SKM-1 treated with dmso at 0.1 percent for 144 hours (cell line): ENCODE measurements around the gene RAD51B.

ENCODE experiments used
- DNase-seq: peaks from one replicate; lab custom pipeline; 2025; ENCODE audit not compliant: unreplicated experiment; lab: John Stamatoyannopoulos, UW

The RAD51B gene

GRCh38 chr14:68497011-68497410 is 677.4 kb downstream of the RAD51B start:
- no peak for DNase-seq

GRCh38 chr14:68499451-68499850 is 679.9 kb downstream of the RAD51B start:
- DNase-seq: no peak

- no peak for DNase-seq
Measured at GRCh38 chr14:68501171-68501570, 681.6 kb downstream of the RAD51B start.

GRCh38 chr14:68501614-68502052 is 682.1 kb downstream of the RAD51B start:
- no peak for DNase-seq

GRCh38 chr14:68502230-68502629 is 682.7 kb downstream of the RAD51B start:
- no peak for DNase-seq

GRCh38 chr14:68503186-68503825 is 683.7 kb downstream of the RAD51B start:
- no peak for DNase-seq

- no peak for DNase-seq
Measured at GRCh38 chr14:68504861-68505260, 685.3 kb downstream of the RAD51B start.

GRCh38 chr14:68506021-68506644 is 686.6 kb downstream of the RAD51B start:
- DNase-seq: no peak

- no peak for DNase-seq
Measured at GRCh38 chr14:68506645-68507419, 687.3 kb downstream of the RAD51B start.

- no peak for DNase-seq
Measured at GRCh38 chr14:68507544-68508081, 688.0 kb downstream of the RAD51B start.

GRCh38 chr14:68508581-68508980 is 689.0 kb downstream of the RAD51B start:
- no peak for DNase-seq

- no peak for DNase-seq
Measured at GRCh38 chr14:68509188-68509983, 689.8 kb downstream of the RAD51B start.

GRCh38 chr14:68510201-68511128 is 690.9 kb downstream of the RAD51B start:
- DNase-seq: no peak

- DNase-seq: no peak
Measured at GRCh38 chr14:68511129-68512047, 691.8 kb downstream of the RAD51B start.

- DNase-seq: no peak
Measured at GRCh38 chr14:68512088-68512487, 692.5 kb downstream of the RAD51B start.

- no peak for DNase-seq
Measured at GRCh38 chr14:68513137-68513536, 693.6 kb downstream of the RAD51B start.

- DNase-seq: no peak
Measured at GRCh38 chr14:68513838-68514607, 694.4 kb downstream of the RAD51B start.

GRCh38 chr14:68514608-68515194 is 695.1 kb downstream of the RAD51B start:
- no peak for DNase-seq
